NCI-H748 treated with DMSO at 0.1 percent for 48 hours (cell line): Measurements from ENCODE around the gene MAS1.
"Not testable (repeated sequence)": the region's sequence is repeated elsewhere in the genome, so short reads cannot be mapped to it uniquely, and the experiment has no call there.

ENCODE experiments used
- DNase-seq: peaks from one replicate; lab custom pipeline; 2025; lab: John Stamatoyannopoulos, UW

MAS1 gene

DNA sequence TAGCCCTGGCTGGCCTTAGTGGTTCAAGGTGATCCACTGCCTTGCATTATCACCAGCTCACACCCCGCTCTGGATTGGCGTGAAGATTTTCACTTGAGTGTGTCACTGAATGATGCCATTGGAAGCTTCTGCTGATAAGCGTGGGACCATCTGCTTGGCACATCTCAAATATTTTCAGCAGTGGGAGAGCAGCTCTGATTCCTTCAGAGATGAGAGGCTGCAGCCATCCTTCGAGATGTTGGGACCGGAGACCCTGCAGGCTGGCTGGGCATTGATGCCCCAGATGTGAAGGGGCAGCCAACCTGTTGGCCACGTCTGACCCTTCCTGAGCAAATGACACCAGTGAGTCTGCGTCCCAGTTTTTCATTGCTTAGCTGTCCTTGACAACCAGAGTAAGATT, at the start of gene MAS1:
TSS of gene MAS1 (plus strand) at position 197 of the 400 bp plus-strand sequence. CDS start 15,968 bp downstream, outside the sequence.
- no peak for DNase-seq

DNA sequence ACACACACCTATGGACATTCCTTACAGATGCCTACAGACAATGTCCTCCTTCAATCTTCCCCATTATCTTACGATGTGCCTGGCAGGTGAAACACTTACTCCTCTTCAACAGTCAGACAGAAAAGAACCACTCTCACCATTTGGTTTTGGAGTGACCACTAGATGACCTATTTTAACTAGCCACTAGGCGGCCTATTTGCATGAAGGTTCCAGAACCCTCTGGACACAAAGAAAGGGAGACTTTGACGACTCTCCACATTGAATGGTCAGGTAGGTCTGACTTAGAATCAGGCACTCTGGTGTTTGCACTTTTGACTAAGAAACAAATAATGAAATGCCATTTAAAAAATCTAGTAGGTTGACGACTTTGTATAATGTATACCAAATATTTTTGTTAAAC, 48.8 kb upstream of the MAS1 start:
- no peak for DNase-seq

- no peak for DNase-seq
These were observed 45.8 kb upstream of the MAS1 start for GRCh38 chr6:159844737-159845645.

GRCh38 chr6:159848552-159848951, 42.2 kb upstream of the MAS1 start:
- not testable (repeated sequence) for DNase-seq

DNA sequence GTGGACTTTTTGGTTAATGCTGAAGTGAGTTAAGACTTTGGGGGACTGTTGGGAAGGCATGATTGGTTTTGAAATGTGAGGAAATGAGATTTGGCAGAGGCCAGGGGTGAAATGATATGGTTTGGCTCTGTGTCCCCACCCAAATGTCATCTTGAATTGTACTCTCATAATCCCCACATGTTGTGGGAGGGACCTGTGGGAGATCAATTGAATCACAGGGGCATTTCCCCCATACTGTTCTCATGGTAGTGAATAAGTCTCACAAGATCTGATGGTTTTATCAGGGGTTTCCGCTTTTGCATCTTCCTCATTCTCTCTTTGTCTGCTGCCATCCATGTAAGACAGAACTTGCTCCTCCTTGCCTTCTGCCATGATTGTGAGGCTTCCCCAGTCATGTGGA, 40.9 kb upstream of the MAS1 start:
- not testable (repeated sequence) for DNase-seq

- no peak for DNase-seq
These were observed 37.9 kb upstream of the MAS1 start for GRCh38 chr6:159852877-159853276.

GRCh38 chr6:159853754-159854153, 37.0 kb upstream of the MAS1 start:
- DNase-seq, result no peak

DNA sequence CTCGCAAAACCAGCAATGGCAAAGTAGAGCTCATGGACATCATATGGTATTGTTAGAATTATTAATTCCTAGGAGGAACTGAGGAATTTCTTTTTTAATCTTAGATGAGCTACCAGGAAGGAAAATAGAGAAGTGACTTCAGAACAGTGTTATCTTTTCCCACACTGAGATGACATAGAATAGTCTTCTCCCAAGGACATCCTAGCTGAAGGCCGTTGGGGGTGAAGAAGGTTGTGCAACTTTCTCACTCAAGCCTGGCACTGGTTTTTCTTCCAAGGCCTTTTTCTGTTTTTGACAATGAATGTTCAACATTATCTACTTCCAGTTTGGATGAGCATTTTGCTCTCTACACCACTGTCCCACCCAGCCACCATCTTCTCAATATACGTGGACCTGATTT, 35.8 kb upstream of the MAS1 start:
- no peak for DNase-seq

DNA sequence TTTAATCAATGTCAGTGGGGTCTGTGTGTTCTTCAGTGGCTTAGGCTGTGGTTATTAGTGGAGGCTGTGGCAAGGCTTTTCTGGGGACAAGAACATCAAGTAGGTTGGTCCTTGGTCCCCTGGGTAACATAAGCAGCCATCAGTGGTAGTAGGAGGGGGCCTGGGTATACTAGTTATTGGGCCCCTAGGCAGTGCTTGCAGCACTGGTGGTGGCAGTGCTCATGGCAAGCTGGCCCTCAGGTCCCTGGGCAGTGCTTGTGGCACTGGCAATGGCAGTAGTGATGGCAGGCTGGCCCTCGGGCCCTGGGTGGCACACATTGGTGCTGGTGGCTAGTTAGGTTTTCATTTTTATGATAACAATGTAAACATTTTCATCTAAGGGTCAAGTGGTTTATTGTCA, 32.5 kb upstream of the MAS1 start:
- DNase-seq, result no peak

DNA sequence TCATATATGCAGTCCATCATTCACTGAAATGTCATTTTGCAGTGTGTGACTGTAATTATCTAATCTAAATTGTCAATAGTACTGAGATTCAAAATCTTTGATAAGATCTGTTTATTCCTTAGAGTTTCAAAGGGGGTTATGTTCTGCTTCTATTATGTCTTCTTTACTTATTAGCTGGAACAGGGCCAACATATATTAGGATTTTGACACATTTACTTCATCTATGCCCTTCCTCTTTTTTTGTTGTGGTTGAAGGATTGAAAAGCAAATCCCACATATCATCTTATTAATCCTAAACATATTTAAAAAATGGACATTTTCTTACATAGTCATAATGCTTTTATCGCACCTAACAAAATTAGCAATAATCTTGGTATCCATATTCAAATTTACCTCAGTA, 30.3 kb upstream of the MAS1 start:
- no peak for DNase-seq

- DNase-seq, result no peak
These were observed 28.7 kb upstream of the MAS1 start for GRCh38 chr6:159862103-159862502.

- DNase-seq, result peak; percentile 3
These were observed 27.4 kb upstream of the MAS1 start for GRCh38 chr6:159863341-159863740.

DNA sequence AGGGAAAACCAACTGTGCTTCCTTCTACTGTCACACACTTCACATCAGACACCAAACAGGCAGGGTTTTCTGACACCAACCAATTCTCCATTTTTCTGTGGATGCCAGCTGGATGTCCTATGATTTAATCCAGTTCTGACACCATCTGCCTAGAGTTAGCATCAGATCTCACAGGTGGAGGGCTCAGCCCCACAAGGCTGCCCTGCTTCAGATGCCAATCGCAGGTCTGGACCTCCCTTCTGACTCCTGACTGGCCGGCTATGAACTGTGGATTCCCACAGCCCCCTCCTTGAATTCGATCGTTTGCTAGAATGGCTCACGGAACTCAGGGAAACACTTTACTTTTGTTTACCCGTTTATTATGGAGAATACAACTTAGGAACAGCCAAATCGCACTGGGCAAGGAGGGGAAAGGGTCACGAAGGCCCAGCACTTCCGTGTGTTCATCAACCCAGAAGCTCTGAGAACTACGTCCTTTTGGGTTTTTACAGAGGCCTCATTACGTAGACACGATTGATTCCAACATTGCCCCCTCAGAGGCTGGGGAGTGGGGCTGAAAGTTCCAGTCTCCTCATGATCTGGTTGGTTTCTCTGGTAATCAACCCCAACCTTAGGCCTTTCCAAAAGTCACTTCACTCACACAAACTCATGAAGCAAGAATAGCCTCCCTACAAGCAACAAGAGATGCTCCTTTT, 25.4 kb upstream of the MAS1 start:
- no peak for DNase-seq

DNA sequence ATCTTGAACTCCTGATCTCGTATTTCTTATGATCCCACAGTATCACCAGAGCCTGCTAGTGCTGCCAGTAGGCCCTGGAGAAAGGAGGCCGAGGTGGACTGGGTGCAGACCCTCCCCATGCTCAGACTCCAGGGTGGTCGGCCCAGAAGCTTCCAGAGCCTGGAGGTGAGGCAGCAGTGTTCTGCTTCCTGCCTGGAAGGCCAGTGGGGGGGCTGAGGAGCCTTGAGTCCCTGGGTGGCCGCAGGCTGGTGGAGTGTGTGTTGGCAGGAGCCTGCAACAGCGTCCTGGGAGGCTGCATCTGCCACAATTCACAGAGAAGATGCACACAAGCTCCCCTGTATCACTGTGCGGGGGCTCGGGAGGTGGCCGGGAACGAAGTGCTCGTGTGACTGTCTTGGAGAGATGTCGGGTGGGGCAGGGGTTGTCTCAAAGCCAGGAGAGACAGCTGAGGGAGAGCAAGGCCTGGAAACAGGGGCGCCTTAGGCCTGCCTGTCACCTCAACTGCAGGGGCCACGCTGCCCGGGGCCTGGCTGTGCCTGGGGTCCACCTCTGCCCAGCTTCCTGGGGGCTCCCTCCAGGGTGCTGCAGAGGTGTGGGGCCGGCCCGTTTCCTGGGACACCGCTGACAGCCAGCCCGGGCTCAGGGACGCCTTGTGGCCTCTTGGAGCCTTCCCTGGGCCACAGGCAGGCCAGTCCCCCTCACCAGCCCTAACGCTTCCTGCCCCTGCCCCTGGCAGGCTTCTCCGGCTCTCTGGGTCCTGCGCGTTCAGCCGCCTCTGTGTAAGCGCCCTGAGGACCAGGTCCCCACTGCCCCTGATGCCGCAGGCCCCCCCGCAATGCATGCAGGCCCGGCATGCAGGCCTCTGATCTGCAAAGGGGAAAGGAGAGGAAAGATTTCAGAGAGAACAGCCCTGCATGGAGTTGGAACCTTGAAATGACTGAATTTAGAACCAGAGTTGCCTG, 24.2 kb upstream of the MAS1 start:
- no peak for DNase-seq

- no peak for DNase-seq
These were observed 19.5 kb upstream of the MAS1 start for GRCh38 chr6:159871241-159871640.

DNA sequence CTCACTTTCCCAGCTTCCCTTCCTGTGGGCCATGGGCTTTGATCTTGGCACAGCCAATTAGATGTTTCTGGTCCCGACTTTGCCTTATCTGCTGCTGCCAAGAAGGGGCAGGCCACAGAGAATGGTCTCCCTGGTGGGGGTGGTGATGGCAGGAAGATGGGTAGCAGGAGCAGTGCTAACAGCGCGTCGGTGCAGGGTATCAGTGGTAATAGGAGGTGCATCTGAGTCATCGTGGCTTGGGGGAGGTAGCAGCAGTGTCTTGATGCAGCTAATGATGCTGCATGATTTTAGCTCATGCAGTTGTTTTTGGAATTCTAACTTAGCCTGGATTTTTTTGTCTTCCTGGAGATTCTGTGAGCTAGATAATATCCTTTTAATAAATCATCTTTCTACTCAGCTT, 18.9 kb upstream of the MAS1 start:
- DNase-seq, result no peak

DNA sequence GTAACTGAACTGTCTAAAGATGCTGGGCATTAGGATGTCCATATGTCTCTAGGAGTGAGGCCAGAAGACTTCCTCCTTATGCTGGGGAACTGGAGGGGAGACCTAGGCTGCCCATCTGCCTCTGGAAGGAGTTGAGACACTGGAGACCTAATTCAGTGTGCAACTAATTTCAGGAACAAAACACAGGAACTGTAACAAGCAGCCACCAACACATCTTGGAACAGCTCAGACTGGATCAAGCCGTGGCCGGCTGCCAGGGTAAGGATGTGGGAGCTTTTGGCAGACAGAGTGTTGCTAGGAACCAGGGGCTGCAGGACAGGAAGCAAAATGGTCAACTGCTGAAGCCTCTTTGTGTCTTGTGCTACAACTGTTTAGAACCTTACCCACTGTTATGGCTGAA, 16.4 kb upstream of the MAS1 start:
- DNase-seq, result no peak

DNA sequence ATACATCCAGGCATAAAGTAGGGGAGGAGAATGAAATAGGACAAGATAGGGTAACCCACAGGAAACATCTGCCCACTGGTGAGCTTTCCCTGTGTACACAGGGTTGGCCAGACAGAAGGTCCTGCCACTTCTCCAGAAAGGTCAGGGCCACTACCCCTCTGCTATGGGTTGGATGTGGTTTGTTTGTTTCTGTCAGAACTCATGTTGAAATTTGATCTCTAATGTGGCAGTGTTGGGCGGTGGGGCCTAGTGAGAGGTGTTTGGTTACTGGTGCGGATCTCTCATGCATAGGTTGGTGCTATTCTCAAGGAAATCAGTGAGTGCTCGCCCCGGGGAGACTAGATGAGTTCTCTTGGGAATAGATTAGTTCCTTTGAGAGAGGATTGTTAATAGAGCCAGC, 15.6 kb upstream of the MAS1 start:
- DNase-seq, result no peak

DNA sequence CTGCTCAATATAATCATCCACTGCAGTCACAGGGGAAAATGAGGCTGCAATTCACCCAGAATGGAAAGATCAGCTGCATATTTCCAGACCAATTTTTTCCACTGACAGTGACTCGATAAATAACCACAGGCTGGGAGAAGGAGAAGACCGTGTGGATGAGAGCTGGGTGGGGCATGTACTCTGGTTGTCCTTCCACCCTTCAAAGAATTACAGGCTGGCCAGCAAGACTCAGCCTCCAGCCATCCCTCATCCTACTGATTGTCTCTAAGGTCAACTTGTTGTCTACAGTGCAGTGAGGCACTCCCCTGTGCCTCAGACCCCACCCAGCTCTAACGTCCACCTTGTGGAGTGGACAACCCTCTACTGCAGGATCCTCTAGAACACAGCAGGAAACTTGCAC, 14.5 kb upstream of the MAS1 start:
- no peak for DNase-seq

GRCh38 chr6:159877256-159877808, 13.5 kb upstream of the MAS1 start:
- DNase-seq, result no peak

DNA sequence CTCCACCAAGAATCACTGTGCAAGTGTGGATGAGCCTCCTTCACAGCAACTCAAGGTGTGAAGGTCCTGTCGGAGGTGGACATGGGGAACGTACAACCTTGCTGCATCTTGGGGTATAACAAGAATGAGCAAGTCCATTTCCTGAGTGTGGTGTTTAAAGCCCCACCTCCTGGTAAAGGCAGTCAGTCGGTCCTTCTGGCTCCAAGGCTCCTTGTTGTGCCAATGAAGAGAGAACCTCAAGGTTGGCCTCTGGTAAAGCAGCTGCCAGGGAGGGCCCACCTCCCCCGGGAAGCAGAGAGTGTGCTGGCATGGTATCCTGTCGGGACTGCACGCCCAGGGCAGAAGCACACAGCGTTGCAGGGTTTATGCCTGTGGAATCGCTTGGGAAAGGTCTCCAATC, 12.4 kb upstream of the MAS1 start:
- DNase-seq, result no peak

DNA sequence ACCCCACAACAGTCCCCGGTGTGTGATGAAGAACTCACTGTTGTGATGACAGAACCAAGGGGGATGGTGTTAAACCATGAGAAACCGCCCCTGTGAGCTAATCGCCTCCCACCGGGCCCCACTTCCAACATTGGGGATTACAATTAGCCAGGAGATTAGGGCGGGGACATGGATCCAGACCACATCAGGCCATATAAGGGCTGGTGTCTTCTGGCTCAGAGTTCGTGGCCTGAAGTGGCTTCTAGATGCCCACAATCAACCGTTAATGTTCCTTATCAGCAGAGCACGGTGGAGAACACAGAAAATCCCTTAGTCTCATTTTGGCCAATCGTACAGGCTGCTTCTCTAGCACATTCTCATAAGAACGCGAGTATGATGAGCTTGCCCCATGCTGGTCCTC, 10.9 kb upstream of the MAS1 start:
- no peak for DNase-seq
